ENCODE results near the gene SUCLG2.

Gene SUCLG2

DNA sequence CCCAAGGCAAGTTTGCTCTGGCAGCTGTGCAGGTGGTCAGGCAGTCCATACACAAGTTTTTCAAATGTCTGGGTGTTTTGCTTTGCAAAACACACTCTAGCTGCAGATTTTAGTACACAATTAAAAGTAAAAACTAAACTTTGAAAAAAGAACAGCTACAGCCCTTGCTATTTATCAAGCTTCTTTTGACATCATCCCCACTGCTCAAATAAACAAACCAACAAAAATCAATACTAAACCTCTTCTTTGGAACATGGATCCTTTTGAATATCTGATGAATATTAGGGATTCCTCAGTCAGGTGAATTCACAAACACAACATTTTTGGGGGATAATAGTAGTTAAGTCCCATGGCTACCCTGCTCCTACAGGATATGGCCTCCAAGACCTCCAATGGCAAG, 249.2 kb downstream of the SUCLG2 start:
- no peak overlapping the region for H3K9ac ChIP-seq (ENCODE audit: low read length)
- no peaks in the 10 kb centered on the region for H3K4me1 ChIP-seq (ENCODE audit: control insufficient read depth, insufficient read depth, low read length)
- H3K4me3 ChIP-seq (ENCODE audit: low read length), result no peak overlapping the region
- no peaks in the 10 kb centered on the region for H3K27me3 ChIP-seq (ENCODE audit: control insufficient read depth, insufficient read depth, low read length)
- no peak overlapping the region for H3K27ac ChIP-seq (ENCODE audit: low read depth, low read length)
- peaks cover 4% of the 10 kb centered on the region for H3K36me3 ChIP-seq (ENCODE audit: control insufficient read depth, insufficient read depth, low read length)

DNA sequence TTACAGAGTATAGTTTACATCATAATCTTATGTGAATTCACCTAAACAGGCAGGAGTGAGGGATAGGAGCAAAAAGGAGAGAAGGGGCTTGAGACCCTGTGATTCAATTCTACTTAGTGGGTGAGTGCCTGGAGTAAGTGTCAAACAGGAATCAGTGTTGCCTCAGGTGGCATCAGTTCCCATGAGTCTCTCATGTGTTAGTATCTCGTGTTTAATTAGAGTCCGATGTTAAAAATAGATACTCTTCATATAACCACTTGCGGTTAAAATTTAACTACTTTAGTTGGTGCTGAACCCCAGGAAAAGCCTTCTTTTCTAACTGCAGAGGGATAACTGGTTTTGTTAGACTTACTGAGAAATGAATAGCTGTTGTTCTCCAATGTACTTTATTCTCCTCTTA, 251.5 kb downstream of the SUCLG2 start:
- H3K36me3 ChIP-seq (ENCODE audit: control insufficient read depth, insufficient read depth, low read length), result peaks cover 4% of the 10 kb centered on the region
- H3K9ac ChIP-seq (ENCODE audit: low read length), result no peak overlapping the region
- no peaks in the 10 kb centered on the region for H3K27me3 ChIP-seq (ENCODE audit: control insufficient read depth, insufficient read depth, low read length)
- no peaks in the 10 kb centered on the region for H3K4me1 ChIP-seq (ENCODE audit: control insufficient read depth, insufficient read depth, low read length)
- no peak overlapping the region for H3K4me3 ChIP-seq (ENCODE audit: low read length)
- H3K27ac ChIP-seq (ENCODE audit: low read depth, low read length), result no peak overlapping the region

GRCh38 chr3:67401921-67402320, 252.5 kb downstream of the SUCLG2 start:
- H3K27ac ChIP-seq (ENCODE audit: low read depth, low read length), result no peak overlapping the region
- no peaks in the 10 kb centered on the region for H3K27me3 ChIP-seq (ENCODE audit: control insufficient read depth, insufficient read depth, low read length)
- H3K9ac ChIP-seq (ENCODE audit: low read length), result no peak overlapping the region
- H3K36me3 ChIP-seq (ENCODE audit: control insufficient read depth, insufficient read depth, low read length), result peaks cover 4% of the 10 kb centered on the region
- no peaks in the 10 kb centered on the region for H3K4me1 ChIP-seq (ENCODE audit: control insufficient read depth, insufficient read depth, low read length)
- no peak overlapping the region for H3K4me3 ChIP-seq (ENCODE audit: low read length)

GRCh38 chr3:67400476-67400875, 253.9 kb downstream of the SUCLG2 start:
- Histone ChIP-seq H3K4me1 (ENCODE audit: control insufficient read depth, insufficient read depth, low read length) (no peaks in the 10 kb centered on the region), H3K4me3 (ENCODE audit: low read length) (no peak overlapping the region), H3K27ac (ENCODE audit: low read depth, low read length) (no peak overlapping the region)

GRCh38 chr3:67389176-67389575, 265.2 kb downstream of the SUCLG2 start:
- H3K36me3 ChIP-seq (ENCODE audit: control insufficient read depth, insufficient read depth, low read length), result no peaks in the 10 kb centered on the region
- H3K27ac ChIP-seq (ENCODE audit: low read depth, low read length), result no peak overlapping the region
- no peaks in the 10 kb centered on the region for H3K27me3 ChIP-seq (ENCODE audit: control insufficient read depth, insufficient read depth, low read length)
- no peak overlapping the region for H3K9ac ChIP-seq (ENCODE audit: low read length)
- no peak overlapping the region for H3K4me3 ChIP-seq (ENCODE audit: low read length)
- H3K4me1 ChIP-seq (ENCODE audit: control insufficient read depth, insufficient read depth, low read length), result no peaks in the 10 kb centered on the region

More at GRCh38 chr3:67400476-67400875, 253.9 kb downstream of the SUCLG2 start:
- H3K9ac ChIP-seq (ENCODE audit: low read length), result no peak overlapping the region
- peaks cover 4% of the 10 kb centered on the region for H3K36me3 ChIP-seq (ENCODE audit: control insufficient read depth, insufficient read depth, low read length)
- no peaks in the 10 kb centered on the region for H3K27me3 ChIP-seq (ENCODE audit: control insufficient read depth, insufficient read depth, low read length)

GRCh38 chr3:67388738-67389137, 265.7 kb downstream of the SUCLG2 start:
- Histone ChIP-seq H3K27me3 (ENCODE audit: control insufficient read depth, insufficient read depth, low read length) (no peaks in the 10 kb centered on the region), H3K36me3 (ENCODE audit: control insufficient read depth, insufficient read depth, low read length) (no peaks in the 10 kb centered on the region), H3K4me1 (ENCODE audit: control insufficient read depth, insufficient read depth, low read length) (no peaks in the 10 kb centered on the region), H3K27ac (ENCODE audit: low read depth, low read length) (no peak overlapping the region), H3K9ac (ENCODE audit: low read length) (no peak overlapping the region), H3K4me3 (ENCODE audit: low read length) (no peak overlapping the region)

DNA sequence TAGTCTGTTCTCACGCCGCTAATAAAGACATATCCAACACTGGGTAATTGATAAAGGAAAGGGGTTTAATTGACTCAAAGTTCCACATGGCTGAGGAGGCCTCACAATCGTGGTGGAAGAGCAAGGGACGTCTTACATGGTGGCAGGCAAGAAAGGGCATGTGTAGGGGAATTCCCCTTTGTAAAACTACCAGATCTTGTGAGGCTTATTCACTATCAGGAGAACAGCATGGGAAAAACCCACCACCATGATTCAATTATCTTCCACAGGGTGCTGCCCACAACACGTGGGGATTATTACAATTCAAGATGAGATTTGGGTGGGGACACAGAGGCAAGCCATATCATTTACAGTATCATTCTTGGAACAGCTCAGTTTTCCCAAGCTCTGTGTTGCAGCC, 268.0 kb downstream of the SUCLG2 start:
- no peak overlapping the region for H3K9ac ChIP-seq (ENCODE audit: low read length)
- H3K4me3 ChIP-seq (ENCODE audit: low read length), result no peak overlapping the region
- no peaks in the 10 kb centered on the region for H3K27me3 ChIP-seq (ENCODE audit: control insufficient read depth, insufficient read depth, low read length)
- no peak overlapping the region for H3K27ac ChIP-seq (ENCODE audit: low read depth, low read length)
- H3K4me1 ChIP-seq (ENCODE audit: control insufficient read depth, insufficient read depth, low read length), result no peaks in the 10 kb centered on the region
- H3K36me3 ChIP-seq (ENCODE audit: control insufficient read depth, insufficient read depth, low read length), result no peaks in the 10 kb centered on the region

DNA sequence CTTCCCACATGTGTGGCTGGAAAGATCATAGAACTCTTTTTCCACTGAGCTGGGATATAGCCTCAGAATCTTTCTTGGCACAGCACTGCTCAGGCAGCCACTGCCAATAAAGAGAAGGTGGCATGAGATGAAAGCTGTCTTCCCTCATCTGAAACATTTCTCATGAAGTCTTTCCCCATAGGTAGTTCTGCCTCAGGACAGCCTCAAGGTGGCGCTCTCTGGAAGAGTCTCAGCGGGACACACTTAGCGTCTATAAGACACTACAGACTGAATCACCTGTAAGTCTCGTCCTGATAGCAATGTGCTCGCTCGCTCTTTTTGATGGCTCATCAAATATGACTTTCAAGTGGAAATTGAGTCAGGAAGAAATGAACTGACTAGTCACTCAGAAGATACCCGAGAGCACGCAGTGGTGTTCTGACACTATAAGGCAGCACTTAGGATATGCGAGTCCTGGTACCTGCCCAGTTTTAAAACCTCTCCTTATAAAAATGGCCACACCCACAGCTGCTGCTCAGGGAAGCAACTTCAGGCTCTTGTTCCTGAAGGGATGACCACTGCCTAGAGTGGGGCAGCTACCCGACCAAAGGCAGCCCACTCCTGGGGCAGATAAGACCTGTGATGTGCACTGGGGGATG, 269.5 kb downstream of the SUCLG2 start:
- Histone ChIP-seq H3K4me1 (ENCODE audit: control insufficient read depth, insufficient read depth, low read length) (no peaks in the 10 kb centered on the region), H3K27me3 (ENCODE audit: control insufficient read depth, insufficient read depth, low read length) (no peaks in the 10 kb centered on the region), H3K27ac (ENCODE audit: low read depth, low read length) (no peak overlapping the region), H3K4me3 (ENCODE audit: low read length) (no peak overlapping the region), H3K9ac (ENCODE audit: low read length) (no peak overlapping the region), H3K36me3 (ENCODE audit: control insufficient read depth, insufficient read depth, low read length) (no peaks in the 10 kb centered on the region)

DNA sequence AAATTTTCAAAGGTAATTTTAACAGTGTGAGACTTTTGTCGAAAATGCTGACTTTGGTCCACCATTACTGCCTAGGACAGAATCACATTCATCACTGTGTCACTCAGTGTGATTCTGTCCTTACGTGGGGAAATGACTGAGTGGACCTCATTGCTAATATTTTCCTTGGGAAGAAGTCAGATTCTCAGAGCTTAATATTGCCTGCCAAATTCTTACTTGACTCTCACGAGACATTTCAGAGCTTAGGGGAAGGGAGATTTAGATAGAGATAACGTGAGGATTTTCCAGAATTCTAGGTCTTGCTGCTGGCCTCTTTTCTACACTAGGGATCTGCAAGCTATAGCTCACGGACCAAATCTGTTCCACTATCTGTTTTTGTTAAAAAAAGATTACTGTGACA, 270.4 kb downstream of the SUCLG2 start:
- H3K4me3 ChIP-seq (ENCODE audit: low read length), result no peak overlapping the region
- H3K4me1 ChIP-seq (ENCODE audit: control insufficient read depth, insufficient read depth, low read length), result no peaks in the 10 kb centered on the region
- no peaks in the 10 kb centered on the region for H3K36me3 ChIP-seq (ENCODE audit: control insufficient read depth, insufficient read depth, low read length)
- no peak overlapping the region for H3K9ac ChIP-seq (ENCODE audit: low read length)
- no peaks in the 10 kb centered on the region for H3K27me3 ChIP-seq (ENCODE audit: control insufficient read depth, insufficient read depth, low read length)
- no peak overlapping the region for H3K27ac ChIP-seq (ENCODE audit: low read depth, low read length)

- Histone ChIP-seq H3K27me3 (ENCODE audit: control insufficient read depth, insufficient read depth, low read length) (no peaks in the 10 kb centered on the region), H3K4me1 (ENCODE audit: control insufficient read depth, insufficient read depth, low read length) (no peaks in the 10 kb centered on the region)
These were observed 271.0 kb downstream of the SUCLG2 start for GRCh38 chr3:67383379-67383778.

GRCh38 chr3:67382536-67382935, 271.9 kb downstream of the SUCLG2 start:
- H3K27me3 ChIP-seq (ENCODE audit: control insufficient read depth, insufficient read depth, low read length), result no peaks in the 10 kb centered on the region
- no peaks in the 10 kb centered on the region for H3K4me1 ChIP-seq (ENCODE audit: control insufficient read depth, insufficient read depth, low read length)
- no peak overlapping the region for H3K27ac ChIP-seq (ENCODE audit: low read depth, low read length)
- no peaks in the 10 kb centered on the region for H3K36me3 ChIP-seq (ENCODE audit: control insufficient read depth, insufficient read depth, low read length)
- H3K4me3 ChIP-seq (ENCODE audit: low read length), result no peak overlapping the region
- H3K9ac ChIP-seq (ENCODE audit: low read length), result no peak overlapping the region

More at GRCh38 chr3:67383379-67383778, 271.0 kb downstream of the SUCLG2 start:
- H3K36me3 ChIP-seq (ENCODE audit: control insufficient read depth, insufficient read depth, low read length), result no peaks in the 10 kb centered on the region
- no peak overlapping the region for H3K9ac ChIP-seq (ENCODE audit: low read length)
- no peak overlapping the region for H3K4me3 ChIP-seq (ENCODE audit: low read length)
- no peak overlapping the region for H3K27ac ChIP-seq (ENCODE audit: low read depth, low read length)

GRCh38 chr3:67381667-67382272, 272.6 kb downstream of the SUCLG2 start:
- Histone ChIP-seq H3K27me3 (ENCODE audit: control insufficient read depth, insufficient read depth, low read length) (no peaks in the 10 kb centered on the region), H3K36me3 (ENCODE audit: control insufficient read depth, insufficient read depth, low read length) (no peaks in the 10 kb centered on the region), H3K9ac (ENCODE audit: low read length) (no peak overlapping the region), H3K4me3 (ENCODE audit: low read length) (no peak overlapping the region), H3K4me1 (ENCODE audit: control insufficient read depth, insufficient read depth, low read length) (no peaks in the 10 kb centered on the region), H3K27ac (ENCODE audit: low read depth, low read length) (no peak overlapping the region)

DNA sequence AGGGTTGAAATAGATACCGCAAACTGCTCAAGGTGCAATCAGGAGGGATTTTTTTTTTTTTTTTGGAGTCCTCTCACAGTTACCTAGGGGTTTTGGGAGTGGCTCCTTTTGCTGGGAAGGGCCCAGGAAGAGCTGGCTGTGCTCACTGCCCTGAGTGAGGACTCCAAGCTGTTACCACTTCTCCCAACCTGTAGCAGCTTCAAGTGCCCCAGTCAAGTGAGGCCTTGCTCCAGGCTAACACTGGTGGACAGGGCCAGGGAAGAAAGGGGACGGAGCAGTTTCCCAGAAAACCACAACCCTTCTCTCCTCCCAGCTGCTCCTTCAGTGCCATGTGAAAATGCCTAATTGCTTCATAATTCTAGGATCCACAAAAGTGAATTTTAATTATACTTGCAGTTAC, 274.3 kb downstream of the SUCLG2 start:
- H3K36me3 ChIP-seq (ENCODE audit: control insufficient read depth, insufficient read depth, low read length), result no peaks in the 10 kb centered on the region
- no peaks in the 10 kb centered on the region for H3K27me3 ChIP-seq (ENCODE audit: control insufficient read depth, insufficient read depth, low read length)
- no peak overlapping the region for H3K9ac ChIP-seq (ENCODE audit: low read length)
- no peak overlapping the region for H3K27ac ChIP-seq (ENCODE audit: low read depth, low read length)
- H3K4me3 ChIP-seq (ENCODE audit: low read length), result no peak overlapping the region
- no peaks in the 10 kb centered on the region for H3K4me1 ChIP-seq (ENCODE audit: control insufficient read depth, insufficient read depth, low read length)

All from rectal smooth muscle tissue (tissue), 1 donor.